Tibial artery (tissue), 4 donors: ENCODE data around the gene DNMT3B.
"Not testable (repeated sequence)": the region's sequence is repeated elsewhere in the genome, so short reads cannot be mapped to it uniquely, and the experiment has no call there.

Experiments used
- DNase-seq, 2 donors: peaks; one replicate each; pipeline ENCODE4 v3.0.0-alpha.2; 2019
- H3K27ac ChIP-seq, 2 donors: fragments of 200-600 bp; sonication (generic) in 1 of 2; 1 replicate in 1 of 2; 2 replicates in 1 of 2; pipeline ENCODE4 v1.5.1; 2018 to 2019; ENCODE audit warnings: mild to moderate bottlenecking in 1 of 2
- H3K27me3 ChIP-seq, 2 donors: fragments of 200-600 bp; sonication (generic) in 1 of 2; one replicate each; pipeline versions ENCODE4 v1.5.1 to v1.6.0; 2016 to 2019
- H3K36me3 ChIP-seq, 3 donors: fragments of 200-600 bp; sonication (generic) in 2 of 3; one replicate each; pipeline ENCODE4 v1.5.1; 2016 to 2019; ENCODE audit warnings: mild to moderate bottlenecking in 2 of 3
- H3K4me1 ChIP-seq, 4 donors: fragments of 200-600 bp; sonication (generic) in 2 of 4; 1 replicate in 3 of 4; 2 replicates in 1 of 4; pipeline ENCODE4 v1.5.1; 2016 to 2019
- H3K4me3 ChIP-seq, 2 donors: fragments of 200-600 bp; sonication (generic) in 1 of 2; 1 replicate in 1 of 2; 2 replicates in 1 of 2; pipeline ENCODE4 v1.5.1; 2018 to 2019; ENCODE audit warnings: mild to moderate bottlenecking in 2 of 2
- H3K9me3 ChIP-seq, 3 donors: fragments of 200-600 bp; sonication (generic) in 1 of 3; one replicate each; pipeline ENCODE4 v1.5.1; 2016 to 2019
- CTCF ChIP-seq, 2 experiments: fragments of 200-600 bp in 1 of 2; fragments of 450-650 bp in 1 of 2; IDR thresholded peaks; one replicate each; pipeline ENCODE4 v1.5.1; 2017 to 2019; ENCODE audit warnings: antibody characterized with exemption in 2 of 2, mild to moderate bottlenecking in 1 of 2, moderate library complexity in 1 of 2
- intact Hi-C: fragments of 100-400 bp; cut with DNase I; formaldehyde crosslinking; loops from one replicate; pipeline ENCODE4 v1.15.0; 2023; ENCODE audit warnings: low total_unique reads

DNMT3B gene

GRCh38 chr20:32756156-32756555, 6.0 kb upstream of the DNMT3B start:
- no peak overlapping the region for H3K27ac ChIP-seq
- H3K36me3 ChIP-seq, result no peaks in the 10 kb centered on the region
- DNase-seq, result no peak
- TF ChIP-seq CTCF (IDR thresholded peaks at IDR 0.05), result no peak
- no peaks in the 10 kb centered on the region for H3K27me3 ChIP-seq
- H3K4me1 ChIP-seq, result no peaks in the 10 kb centered on the region
- no peaks in the 10 kb centered on the region for H3K9me3 ChIP-seq
- no peak overlapping the region for H3K4me3 ChIP-seq
- intact Hi-C loops, result no loop called here

GRCh38 chr20:32761417-32761830, 761 bp upstream of the DNMT3B start:
- TF ChIP-seq CTCF (IDR thresholded peaks at IDR 0.05), result no peak
- Histone ChIP-seq H3K27ac (no peak overlapping the region), H3K27me3 (no peaks in the 10 kb centered on the region), H3K4me1 (peaks cover 0 to 20% (median 14%) of the 10 kb centered on the region in 4 donors), H3K9me3 (no peaks in the 10 kb centered on the region), H3K36me3 (no peaks in the 10 kb centered on the region), H3K4me3 (peak overlapping the region; percentile 77 to 92)
- intact Hi-C loops, result no loop called here
- DNase-seq, result no peak

- no peak for DNase-seq
- H3K9me3 ChIP-seq, result no peaks in the 10 kb centered on the region
- H3K4me1 ChIP-seq, result peaks cover 0 to 20% (median 14%) of the 10 kb centered on the region in 4 donors
- peak overlapping the region; percentile 44 to 49 for H3K27ac ChIP-seq
- no peak for TF ChIP-seq CTCF (IDR thresholded peaks at IDR 0.05)
- no peaks in the 10 kb centered on the region for H3K27me3 ChIP-seq
- peak overlapping the region; percentile 77 to 92 for H3K4me3 ChIP-seq
- intact Hi-C loops, result loop anchor here (1.0 kb wide), 1 partner anchor 19 kb away; the partner anchor contains the start of gene COMMD7
- no peaks in the 10 kb centered on the region for H3K36me3 ChIP-seq
Measured at GRCh38 chr20:32762754-32763201, 593 bp downstream of the DNMT3B start.

- Histone ChIP-seq H3K36me3 (no peaks in the 10 kb centered on the region), H3K27ac (peak overlapping the region; percentile 44 to 49), H3K4me1 (peaks cover 0 to 20% (median 14%) of the 10 kb centered on the region in 4 donors), H3K27me3 (no peaks in the 10 kb centered on the region), H3K4me3 (peak overlapping the region; percentile 77 to 92), H3K9me3 (no peaks in the 10 kb centered on the region)
- TF ChIP-seq CTCF (IDR thresholded peaks at IDR 0.05), result no peak
- no peak for DNase-seq
- intact Hi-C loops, result no loop called here
Measured at GRCh38 chr20:32763202-32764004, 1.2 kb downstream of the DNMT3B start.

GRCh38 chr20:32764005-32764960, 2.1 kb downstream of the DNMT3B start:
- DNase-seq, result no peak
- H3K27me3 ChIP-seq, result no peaks in the 10 kb centered on the region
- intact Hi-C loops, result no loop called here
- peaks cover 0 to 20% (median 14%) of the 10 kb centered on the region in 4 donors for H3K4me1 ChIP-seq
- no peak overlapping the region for H3K4me3 ChIP-seq
- no peaks in the 10 kb centered on the region for H3K9me3 ChIP-seq
- no peak overlapping the region for H3K27ac ChIP-seq
- TF ChIP-seq CTCF (IDR thresholded peaks at IDR 0.05), result no peak
- H3K36me3 ChIP-seq, result no peaks in the 10 kb centered on the region

- DNase-seq, result not testable (repeated sequence)
- H3K4me1 ChIP-seq, result peaks cover 0 to 20% (median 14%) of the 10 kb centered on the region in 4 donors
Measured at GRCh38 chr20:32765230-32765875, 3.2 kb downstream of the DNMT3B start.

More at GRCh38 chr20:32765230-32765875, 3.2 kb downstream of the DNMT3B start:
- intact Hi-C loops, H3K27me3 ChIP-seq, H3K4me3 ChIP-seq, H3K27ac ChIP-seq, H3K36me3 ChIP-seq, H3K9me3 ChIP-seq: not testable (repeated sequence)
